ENCODE data around the gene CALD1.

Gene CALD1

DNA sequence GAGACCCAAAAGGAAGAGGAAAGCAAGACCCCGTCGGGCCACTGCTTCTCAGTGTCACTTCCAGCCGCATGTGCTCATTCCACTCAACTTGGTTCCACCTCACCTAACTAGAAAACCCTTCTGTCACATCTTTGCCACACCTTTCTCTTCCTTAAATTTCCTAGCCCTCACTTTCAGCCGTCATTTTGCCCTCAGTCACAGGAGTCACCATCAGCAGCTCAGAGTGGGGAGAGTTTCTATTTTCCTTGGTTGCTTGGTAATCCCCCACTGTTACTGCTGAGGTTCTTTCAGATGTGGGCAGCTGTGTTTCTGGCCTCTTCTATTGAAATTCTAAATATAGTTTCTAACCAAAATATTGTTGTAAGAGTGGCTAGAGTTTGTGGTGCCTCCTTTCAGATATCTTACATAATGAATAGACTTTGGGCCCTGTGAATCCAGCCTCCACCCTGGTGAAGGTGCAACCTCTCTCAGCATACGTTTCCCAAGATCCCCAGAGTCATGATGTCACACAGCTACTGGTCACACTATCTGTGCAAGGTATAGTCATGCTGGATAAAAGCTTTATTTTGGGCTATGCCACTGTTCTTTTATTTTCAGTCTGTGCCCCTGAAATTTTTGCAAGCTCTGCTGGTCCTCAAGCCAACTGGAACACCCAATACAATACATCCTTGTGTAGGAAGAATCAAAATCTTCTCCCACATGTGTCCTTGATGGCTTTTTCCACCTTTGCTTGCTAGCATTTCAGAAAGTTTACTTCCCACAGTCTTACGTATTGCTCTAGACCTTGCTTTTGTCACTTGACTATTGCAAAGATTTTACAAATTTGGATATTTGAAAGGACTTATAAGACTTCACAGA, 216.0 kb downstream of the CALD1 start:
- no peaks in the 10 kb centered on the region for H3K79me1 ChIP-seq (ENCODE audit: low read depth, low read length)
- WGBS, 2 donors (ENCODE audit: extremely low coverage in 2 of 2, insufficient read length in 2 of 2, insufficient replicate concordance in 1 of 2): no CpG with 5 or more reads among the region's 6 CpGs
- H3K14ac ChIP-seq (ENCODE audit: low read length): no peak overlapping the region
- no peak overlapping the region for H2BK15ac ChIP-seq (ENCODE audit: low read length)
- no peak overlapping the region for H2AFZ ChIP-seq (ENCODE audit: low read length)
- no peak overlapping the region for H2BK5ac ChIP-seq (ENCODE audit: low read length)
- no peak overlapping the region for H2BK120ac ChIP-seq (ENCODE audit: low read depth, low read length)
- H4K8ac ChIP-seq (ENCODE audit: low read depth, low read length): no peak overlapping the region
- H2AK5ac ChIP-seq (ENCODE audit: low read depth, low read length): no peak overlapping the region
- H3K23ac ChIP-seq (ENCODE audit: low read depth, low read length, poor library complexity): no peak overlapping the region
- no peaks in the 10 kb centered on the region for H3K9me3 ChIP-seq (replicated peaks in 1 of 2; ENCODE audit: control insufficient read depth in 2 of 2, insufficient read depth in 1 of 2, low read depth in 1 of 2, low read length in 2 of 2)
- H2BK12ac ChIP-seq (ENCODE audit: low read length): no peak overlapping the region
- no peak overlapping the region for H3K9ac ChIP-seq (ENCODE audit: low read depth, low read length, poor library complexity)
- no peak overlapping the region for H3K18ac ChIP-seq (ENCODE audit: low read length)
- no peak overlapping the region for H3K4me2 ChIP-seq (ENCODE audit: insufficient read depth, low read length, poor library complexity, severe bottlenecking)
- no peak overlapping the region for H3K4ac ChIP-seq (ENCODE audit: low read length)
- no peaks in the 10 kb centered on the region for H3K27me3 ChIP-seq (ENCODE audit: control insufficient read depth in 3 of 3, insufficient read depth in 3 of 3, low read depth in 1 of 3, low read length in 3 of 3)
- no peak overlapping the region for H4K91ac ChIP-seq (ENCODE audit: low read depth, low read length, poor library complexity)
- no peak for DNase-seq (ENCODE audit: low spot score)
- no peak overlapping the region for H3K4me3 ChIP-seq (ENCODE audit: low read length in 2 of 2)
- peaks cover 11 to 65% of the 10 kb centered on the region in 2 donors for H3K36me3 ChIP-seq (replicated peaks in 1 of 2; ENCODE audit: control insufficient read depth in 2 of 2, insufficient read depth in 2 of 2, low read length in 2 of 2)
- H3K4me1 ChIP-seq (ENCODE audit: control insufficient read depth in 2 of 2, insufficient read depth in 1 of 2, low read depth in 1 of 2, low read length in 2 of 2): no peaks in the 10 kb centered on the region
- H3K27ac ChIP-seq (replicated peaks; ENCODE audit: low read length): no peak overlapping the region

DNA sequence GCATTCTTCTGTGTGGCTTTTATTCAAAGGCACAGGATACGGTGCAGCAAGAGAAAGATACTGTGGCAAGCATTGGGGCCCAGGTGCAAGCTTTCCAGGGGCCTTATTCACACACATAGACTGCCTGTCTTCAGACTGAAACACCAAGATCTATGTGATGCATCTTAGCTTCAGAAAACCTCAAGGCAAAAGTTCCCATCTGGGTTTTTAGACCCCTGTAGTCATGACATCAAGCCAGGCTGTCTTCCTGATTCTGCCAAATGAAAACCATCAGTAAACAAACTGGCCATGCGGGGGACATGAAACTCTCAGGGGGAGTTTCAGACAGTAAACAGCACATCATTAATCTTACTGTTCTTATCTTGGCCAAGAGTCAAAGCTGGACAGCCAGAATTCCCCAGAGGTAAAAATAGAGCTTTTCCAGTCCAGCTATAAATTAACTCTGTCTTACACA, 216.7 kb downstream of the CALD1 start:
- Histone ChIP-seq H3K4me1 (ENCODE audit: control insufficient read depth in 2 of 2, insufficient read depth in 1 of 2, low read depth in 1 of 2, low read length in 2 of 2) (no peaks in the 10 kb centered on the region), H3K27ac (replicated peaks; ENCODE audit: low read length) (no peak overlapping the region)

DNA sequence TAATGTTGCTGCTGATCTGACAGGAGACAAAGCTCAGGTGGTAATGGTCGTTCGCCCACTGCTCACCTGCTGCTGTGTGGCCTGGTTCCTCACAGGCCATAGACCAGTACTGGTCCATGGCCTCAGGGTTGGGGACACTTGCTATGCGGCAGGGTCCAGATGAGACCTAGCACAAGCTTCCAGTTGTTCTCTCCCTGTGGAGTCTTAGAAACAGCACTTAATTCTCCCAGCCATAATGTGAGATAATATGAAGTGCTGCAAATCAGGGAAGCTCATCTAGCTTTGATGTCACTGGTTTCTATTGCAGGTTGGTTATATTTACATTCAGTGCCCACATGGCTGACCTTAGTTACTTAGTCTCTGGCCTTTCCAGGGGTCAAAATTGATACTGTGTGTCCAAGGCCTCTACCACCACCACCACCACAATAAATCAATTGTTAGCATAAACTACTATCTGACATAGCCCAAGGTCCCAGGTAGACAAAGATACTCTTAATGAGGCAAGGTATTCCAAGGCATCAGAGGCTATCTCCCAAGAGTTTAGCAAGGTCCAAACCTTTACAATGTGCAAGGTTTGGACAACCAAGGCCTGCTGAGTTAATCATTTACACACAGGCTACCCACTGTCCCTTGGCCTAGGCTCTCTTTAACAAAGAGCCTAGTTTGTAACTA, 217.9 kb downstream of the CALD1 start:
- Histone ChIP-seq H2BK5ac (ENCODE audit: low read length) (no peak overlapping the region), H4K91ac (ENCODE audit: low read depth, low read length, poor library complexity) (no peak overlapping the region), H3K79me1 (ENCODE audit: low read depth, low read length) (no peaks in the 10 kb centered on the region), H3K4me3 (ENCODE audit: low read length in 2 of 2) (no peak overlapping the region), H3K9me3 (replicated peaks in 1 of 2; ENCODE audit: control insufficient read depth in 2 of 2, insufficient read depth in 1 of 2, low read depth in 1 of 2, low read length in 2 of 2) (no peaks in the 10 kb centered on the region), H2AFZ (ENCODE audit: low read length) (no peak overlapping the region), H3K27ac (replicated peaks; ENCODE audit: low read length) (no peak overlapping the region), H4K8ac (ENCODE audit: low read depth, low read length) (no peak overlapping the region), H3K27me3 (ENCODE audit: control insufficient read depth in 3 of 3, insufficient read depth in 3 of 3, low read depth in 1 of 3, low read length in 3 of 3) (no peaks in the 10 kb centered on the region), H3K4me1 (ENCODE audit: control insufficient read depth in 2 of 2, insufficient read depth in 1 of 2, low read depth in 1 of 2, low read length in 2 of 2) (no peaks in the 10 kb centered on the region), H3K23ac (ENCODE audit: low read depth, low read length, poor library complexity) (no peak overlapping the region), H2BK120ac (ENCODE audit: low read depth, low read length) (no peak overlapping the region), H3K36me3 (replicated peaks in 1 of 2; ENCODE audit: control insufficient read depth in 2 of 2, insufficient read depth in 2 of 2, low read length in 2 of 2) (peaks cover 11 to 46% of the 10 kb centered on the region in 2 donors), H3K18ac (ENCODE audit: low read length) (no peak overlapping the region), H2BK15ac (ENCODE audit: low read length) (no peak overlapping the region), H2AK5ac (ENCODE audit: low read depth, low read length) (no peak overlapping the region), H3K14ac (ENCODE audit: low read length) (no peak overlapping the region), H3K4ac (ENCODE audit: low read length) (no peak overlapping the region), H3K4me2 (ENCODE audit: insufficient read depth, low read length, poor library complexity, severe bottlenecking) (no peak overlapping the region), H3K9ac (ENCODE audit: low read depth, low read length, poor library complexity) (no peak overlapping the region), H2BK12ac (ENCODE audit: low read length) (no peak overlapping the region)
- WGBS, 2 donors (ENCODE audit: extremely low coverage in 2 of 2, insufficient read length in 2 of 2, insufficient replicate concordance in 1 of 2): no CpG with 5 or more reads among the region's 3 CpGs
- no peak for DNase-seq (ENCODE audit: low spot score)

More for the DNA sequence above, 216.7 kb downstream of the CALD1 start:
- no peak overlapping the region for H2BK120ac ChIP-seq (ENCODE audit: low read depth, low read length)
- H3K4me2 ChIP-seq (ENCODE audit: insufficient read depth, low read length, poor library complexity, severe bottlenecking): no peak overlapping the region
- no peak overlapping the region for H2BK15ac ChIP-seq (ENCODE audit: low read length)
- H3K79me1 ChIP-seq (ENCODE audit: low read depth, low read length): no peaks in the 10 kb centered on the region
- H4K8ac ChIP-seq (ENCODE audit: low read depth, low read length): no peak overlapping the region
- no peak overlapping the region for H3K14ac ChIP-seq (ENCODE audit: low read length)
- H3K18ac ChIP-seq (ENCODE audit: low read length): no peak overlapping the region
- no peak overlapping the region for H3K9ac ChIP-seq (ENCODE audit: low read depth, low read length, poor library complexity)
- no peak for DNase-seq (ENCODE audit: low spot score)
- H2BK12ac ChIP-seq (ENCODE audit: low read length): no peak overlapping the region
- no peak overlapping the region for H3K4ac ChIP-seq (ENCODE audit: low read length)
- H4K91ac ChIP-seq (ENCODE audit: low read depth, low read length, poor library complexity): no peak overlapping the region
- no peak overlapping the region for H3K23ac ChIP-seq (ENCODE audit: low read depth, low read length, poor library complexity)
- peaks cover 11 to 58% of the 10 kb centered on the region in 2 donors for H3K36me3 ChIP-seq (replicated peaks in 1 of 2; ENCODE audit: control insufficient read depth in 2 of 2, insufficient read depth in 2 of 2, low read length in 2 of 2)
- no peaks in the 10 kb centered on the region for H3K9me3 ChIP-seq (replicated peaks in 1 of 2; ENCODE audit: control insufficient read depth in 2 of 2, insufficient read depth in 1 of 2, low read depth in 1 of 2, low read length in 2 of 2)
- H3K4me3 ChIP-seq (ENCODE audit: low read length in 2 of 2): no peak overlapping the region
- no CpG with 5 or more reads among the region's 2 CpGs for WGBS, 2 donors (ENCODE audit: extremely low coverage in 2 of 2, insufficient read length in 2 of 2, insufficient replicate concordance in 1 of 2)
- no peaks in the 10 kb centered on the region for H3K27me3 ChIP-seq (ENCODE audit: control insufficient read depth in 3 of 3, insufficient read depth in 3 of 3, low read depth in 1 of 3, low read length in 3 of 3)
- H2BK5ac ChIP-seq (ENCODE audit: low read length): no peak overlapping the region
- H2AFZ ChIP-seq (ENCODE audit: low read length): no peak overlapping the region
- no peak overlapping the region for H2AK5ac ChIP-seq (ENCODE audit: low read depth, low read length)

DNA sequence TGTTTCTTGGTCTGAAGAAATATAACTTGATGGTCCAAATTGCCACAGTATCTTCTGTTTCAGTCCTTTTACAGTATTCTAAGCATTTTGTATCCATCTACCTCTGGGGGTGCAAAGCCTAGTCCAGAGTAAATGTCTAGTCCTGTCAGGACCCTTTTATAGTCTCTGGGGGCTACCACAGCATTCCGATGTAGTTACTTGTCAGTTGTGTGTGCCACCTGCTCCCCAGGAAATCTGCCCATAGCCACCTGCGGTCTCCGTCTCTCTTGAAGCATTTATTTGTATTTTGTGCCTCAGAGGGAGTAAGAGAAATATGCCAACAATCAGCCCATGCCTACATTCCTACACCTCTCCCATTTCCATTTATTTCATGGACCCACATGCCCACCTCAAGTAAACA, 219.7 kb downstream of the CALD1 start:
- WGBS, 2 donors (ENCODE audit: extremely low coverage in 2 of 2, insufficient read length in 2 of 2, insufficient replicate concordance in 1 of 2): no CpG with 5 or more reads among the region's 3 CpGs
- H3K18ac ChIP-seq (ENCODE audit: low read length): no peak overlapping the region

More for the DNA sequence above, 219.7 kb downstream of the CALD1 start:
- Histone ChIP-seq H2AFZ (ENCODE audit: low read length) (no peak overlapping the region), H3K4ac (ENCODE audit: low read length) (no peak overlapping the region), H4K91ac (ENCODE audit: low read depth, low read length, poor library complexity) (no peak overlapping the region), H3K4me3 (ENCODE audit: low read length in 2 of 2) (no peak overlapping the region), H2BK120ac (ENCODE audit: low read depth, low read length) (no peak overlapping the region), H3K4me1 (ENCODE audit: control insufficient read depth in 2 of 2, insufficient read depth in 1 of 2, low read depth in 1 of 2, low read length in 2 of 2) (no peaks in the 10 kb centered on the region), H2AK5ac (ENCODE audit: low read depth, low read length) (no peak overlapping the region), H3K27ac (replicated peaks; ENCODE audit: low read length) (no peak overlapping the region), H4K8ac (ENCODE audit: low read depth, low read length) (no peak overlapping the region), H2BK12ac (ENCODE audit: low read length) (no peak overlapping the region), H3K27me3 (ENCODE audit: control insufficient read depth in 3 of 3, insufficient read depth in 3 of 3, low read depth in 1 of 3, low read length in 3 of 3) (no peaks in the 10 kb centered on the region), H3K4me2 (ENCODE audit: insufficient read depth, low read length, poor library complexity, severe bottlenecking) (no peak overlapping the region), H3K36me3 (replicated peaks in 1 of 2; ENCODE audit: control insufficient read depth in 2 of 2, insufficient read depth in 2 of 2, low read length in 2 of 2) (peaks cover 9 to 31% of the 10 kb centered on the region in 2 donors), H3K14ac (ENCODE audit: low read length) (no peak overlapping the region), H2BK15ac (ENCODE audit: low read length) (no peak overlapping the region), H2BK5ac (ENCODE audit: low read length) (no peak overlapping the region), H3K9me3 (replicated peaks in 1 of 2; ENCODE audit: control insufficient read depth in 2 of 2, insufficient read depth in 1 of 2, low read depth in 1 of 2, low read length in 2 of 2) (no peaks in the 10 kb centered on the region), H3K79me1 (ENCODE audit: low read depth, low read length) (no peaks in the 10 kb centered on the region), H3K9ac (ENCODE audit: low read depth, low read length, poor library complexity) (no peak overlapping the region), H3K23ac (ENCODE audit: low read depth, low read length, poor library complexity) (no peak overlapping the region)
- no peak for DNase-seq (ENCODE audit: low spot score)

Measured in neuronal stem cell (in vitro differentiated cells).